AG09319 (cell line): ENCODE results near the gene HDAC9.

ENCODE experiments used
- DNase-seq: peaks from one replicate; pipeline ENCODE4 v3.0.0-alpha.2; 2010; ENCODE audit warnings: low read depth; ENCODE audit errors: extremely low read depth
- CTCF ChIP-seq: IDR thresholded peaks from 2 replicates; pipeline ENCODE4 v1.5.1; 2011; ENCODE audit warnings: low read depth, mild to moderate bottlenecking, inconsistent platforms, low read length, moderate library complexity

The HDAC9 gene

GRCh38 chr7:18860221-18860620 lies 364.7 kb downstream of the HDAC9 start:
- DNase-seq = no peak
- TF ChIP-seq CTCF = no peak

GRCh38 chr7:18861514-18862118 lies 366.1 kb downstream of the HDAC9 start:
- TF ChIP-seq CTCF = no peak
- no peak for DNase-seq

GRCh38 chr7:18864967-18865366 lies 369.4 kb downstream of the HDAC9 start:
- DNase-seq = no peak
- no peak for TF ChIP-seq CTCF

- peak; percentile 100 for DNase-seq
- TF ChIP-seq CTCF = no peak
Measured at GRCh38 chr7:18866359-18867036, 370.9 kb downstream of the HDAC9 start.

GRCh38 chr7:18872344-18872743 lies 376.8 kb downstream of the HDAC9 start:
- TF ChIP-seq CTCF = no peak
- DNase-seq = no peak

- TF ChIP-seq CTCF = peak; percentile 52
- no peak for DNase-seq
Measured at GRCh38 chr7:18873734-18874336, 378.3 kb downstream of the HDAC9 start.

GRCh38 chr7:18874880-18875279 lies 379.3 kb downstream of the HDAC9 start:
- DNase-seq = no peak
- no peak for TF ChIP-seq CTCF
